Esophagus (tissue), 2 donors: ENCODE measurements around the gene ZDHHC14. TPM values are rescaled to one million over a fixed set of nuclear protein-coding genes. Genes with fewer than 3 reads are reported as not detected.

Source experiments
- H3K27ac ChIP-seq, 2 donors: one replicate each; pipeline ENCODE4 v1.5.1; 2013; ENCODE audit warnings: low read depth in 2 of 2, mild to moderate bottlenecking in 2 of 2, inconsistent platforms in 1 of 2, low read length in 1 of 2, moderate library complexity in 1 of 2
- H3K27me3 ChIP-seq, 2 donors: one replicate each; pipeline ENCODE4 v1.6.1; 2013; ENCODE audit warnings: low read length in 2 of 2, control low read depth in 1 of 2, mild to moderate bottlenecking in 1 of 2; ENCODE audit not compliant: insufficient read depth in 2 of 2, control insufficient read depth in 1 of 2
- H3K36me3 ChIP-seq, 2 donors: one replicate each; pipeline ENCODE4 v1.6.1; 2013; ENCODE audit warnings: low read length in 1 of 2; ENCODE audit not compliant: control insufficient read depth in 2 of 2, insufficient read depth in 2 of 2
- H3K4me1 ChIP-seq, 2 donors: one replicate each; pipeline ENCODE4 v1.6.1; 2013; ENCODE audit warnings: low read length in 1 of 2; ENCODE audit not compliant: control insufficient read depth in 2 of 2, insufficient read depth in 2 of 2
- H3K4me3 ChIP-seq, 2 donors: one replicate each; pipeline ENCODE4 v1.5.1; 2013; ENCODE audit warnings: low read length in 2 of 2, mild to moderate bottlenecking in 2 of 2, low read depth in 1 of 2, moderate library complexity in 1 of 2
- H3K9me3 ChIP-seq, 2 donors: one replicate each; pipeline ENCODE4 v1.6.1; 2013; ENCODE audit warnings: mild to moderate bottlenecking in 2 of 2, low read depth in 1 of 2, low read length in 1 of 2, moderate library complexity in 1 of 2; ENCODE audit not compliant: control insufficient read depth in 2 of 2, insufficient read depth in 1 of 2
- WGBS, 2 donors: extraction: QIAGEN DNeasy Blood & Tissue Kit; methylation state at CpG; one replicate each; pipeline ENCODE4 v1.1.7; 2013; 5-methylcytosine and 5-hydroxymethylcytosine counted together
- polyA plus RNA-seq, 2 donors: library from polyadenylated mRNA; stranded (reverse); fragments of 200-250 nt; gene quantifications; one replicate each; pipeline ENCODE4 v1.2.3, GENCODE V29; 2013
- donor health status: healthy with polysubstance abuse.
- donor health status: Bipolar disorder and iron deficiency.

The ZDHHC14 gene
- polyA plus RNA-seq, 2 donors = 2.9 to 3.7 TPM

- no peaks in the 10 kb centered on the region for H3K27me3 ChIP-seq
- H3K27ac ChIP-seq = no peak overlapping the region
- no peaks in the 10 kb centered on the region for H3K9me3 ChIP-seq
- 89 to 97% methylated on average over 8 of the region's 8 CpGs for WGBS, 2 donors
- H3K4me1 ChIP-seq = no peaks in the 10 kb centered on the region
- no peak overlapping the region for H3K4me3 ChIP-seq
- H3K36me3 ChIP-seq = peaks cover 0 to 8% of the 10 kb centered on the region in 2 donors
These were observed 274.1 kb downstream of the ZDHHC14 start for GRCh38 chr6:157655139-157655538.

DNA sequence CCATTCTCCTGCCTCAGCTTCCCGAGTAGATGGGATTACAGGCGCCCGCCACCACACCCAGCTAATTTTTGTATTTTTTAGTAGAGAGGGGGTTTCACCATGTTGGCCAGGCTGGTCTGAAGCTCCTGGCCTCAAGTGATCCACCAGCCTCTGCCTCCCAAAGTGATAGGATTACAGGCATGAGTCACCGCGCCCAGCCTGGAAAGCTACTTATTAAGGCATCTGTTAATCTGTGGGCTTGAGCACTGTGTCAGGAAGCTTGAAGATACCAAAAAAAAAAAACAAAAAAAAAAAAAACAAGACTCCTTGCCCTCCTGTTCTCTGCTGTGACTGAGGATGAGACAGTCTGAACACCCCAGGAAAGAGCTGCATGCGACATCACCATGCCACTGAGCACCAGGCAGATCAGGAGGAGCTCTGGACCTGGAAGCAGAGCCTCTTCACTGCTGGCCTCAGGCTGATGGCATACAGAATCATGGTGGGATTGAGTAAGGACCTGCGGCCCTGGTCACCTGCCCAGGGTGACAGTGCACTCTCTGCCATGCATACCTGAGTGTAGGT lies 275.5 kb downstream of the ZDHHC14 start:
- H3K9me3 ChIP-seq = no peaks in the 10 kb centered on the region
- H3K27me3 ChIP-seq = no peaks in the 10 kb centered on the region
- H3K4me3 ChIP-seq = no peak overlapping the region
- 89 to 94% methylated on average over 7 of the region's 7 CpGs for WGBS, 2 donors
- H3K4me1 ChIP-seq = no peaks in the 10 kb centered on the region
- no peak overlapping the region for H3K27ac ChIP-seq
- H3K36me3 ChIP-seq = peaks cover 0 to 8% of the 10 kb centered on the region in 2 donors

DNA sequence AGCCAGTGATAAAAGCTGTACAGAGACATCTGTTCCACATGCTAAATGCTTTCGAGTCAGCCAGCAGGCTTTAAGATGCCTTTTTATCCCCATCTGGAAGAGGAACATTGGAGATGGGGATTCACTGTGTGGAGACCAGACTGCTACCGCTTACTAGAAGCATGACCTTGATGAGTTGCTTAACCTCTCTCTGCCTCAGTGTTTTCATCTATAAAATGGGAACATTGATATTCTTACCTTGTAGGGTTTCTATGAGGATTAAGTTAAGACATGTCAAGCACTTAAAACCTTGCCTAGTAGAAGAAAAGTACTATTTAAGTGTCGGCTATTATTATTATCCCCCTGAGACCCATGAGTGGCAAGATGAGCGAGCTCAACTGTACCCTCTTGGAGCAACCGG lies 276.8 kb downstream of the ZDHHC14 start:
- Histone ChIP-seq H3K9me3 (no peaks in the 10 kb centered on the region), H3K4me1 (no peaks in the 10 kb centered on the region), H3K4me3 (no peak overlapping the region), H3K27me3 (no peaks in the 10 kb centered on the region), H3K36me3 (peaks cover 0 to 8% of the 10 kb centered on the region in 2 donors), H3K27ac (no peak overlapping the region)
- WGBS, 2 donors = 97 to 98% methylated on average over 5 of the region's 5 CpGs

GRCh38 chr6:157658301-157658700 lies 277.3 kb downstream of the ZDHHC14 start:
- WGBS, 2 donors = 82 to 94% methylated on average over 4 of the region's 4 CpGs
- peaks cover 0 to 8% of the 10 kb centered on the region in 2 donors for H3K36me3 ChIP-seq
- no peak overlapping the region for H3K27ac ChIP-seq

GRCh38 chr6:157659536-157660271 lies 278.7 kb downstream of the ZDHHC14 start:
- H3K27me3 ChIP-seq = no peaks in the 10 kb centered on the region
- H3K4me3 ChIP-seq = no peak overlapping the region
- H3K9me3 ChIP-seq = no peaks in the 10 kb centered on the region
- no peak overlapping the region for H3K27ac ChIP-seq
- no peaks in the 10 kb centered on the region for H3K4me1 ChIP-seq
- 68 to 73% methylated on average over 19 of the region's 19 CpGs for WGBS, 2 donors
- H3K36me3 ChIP-seq = peaks cover 0 to 2% of the 10 kb centered on the region in 2 donors

More at GRCh38 chr6:157658301-157658700, 277.3 kb downstream of the ZDHHC14 start:
- H3K9me3 ChIP-seq = no peaks in the 10 kb centered on the region
- no peaks in the 10 kb centered on the region for H3K4me1 ChIP-seq
- no peak overlapping the region for H3K4me3 ChIP-seq
- H3K27me3 ChIP-seq = no peaks in the 10 kb centered on the region

DNA sequence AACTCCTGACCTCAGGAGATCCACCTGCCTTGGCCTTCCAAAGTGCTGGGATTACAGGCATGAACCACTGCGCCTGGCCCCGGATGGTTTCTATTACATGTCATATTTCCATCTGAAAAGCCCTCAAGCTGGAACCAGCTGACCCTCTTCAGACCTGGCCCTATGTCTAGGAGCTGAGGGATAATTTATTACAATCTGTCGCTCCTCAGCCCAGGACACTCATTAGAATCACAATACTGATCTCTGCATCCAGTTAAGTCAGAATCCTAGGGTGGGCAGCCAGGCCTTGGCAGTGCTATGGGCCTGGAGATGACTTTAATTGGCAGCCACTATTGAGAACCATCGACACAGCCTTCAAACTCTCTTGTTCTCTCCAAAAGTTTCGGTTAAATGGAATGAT lies 279.4 kb downstream of the ZDHHC14 start:
- peaks cover 0 to 3% of the 10 kb centered on the region in 2 donors for H3K36me3 ChIP-seq
- H3K4me1 ChIP-seq = no peaks in the 10 kb centered on the region
- 83 to 87% methylated on average over 5 of the region's 5 CpGs for WGBS, 2 donors
- H3K27ac ChIP-seq = no peak overlapping the region
- no peaks in the 10 kb centered on the region for H3K9me3 ChIP-seq
- H3K27me3 ChIP-seq = no peaks in the 10 kb centered on the region
- no peak overlapping the region for H3K4me3 ChIP-seq

DNA sequence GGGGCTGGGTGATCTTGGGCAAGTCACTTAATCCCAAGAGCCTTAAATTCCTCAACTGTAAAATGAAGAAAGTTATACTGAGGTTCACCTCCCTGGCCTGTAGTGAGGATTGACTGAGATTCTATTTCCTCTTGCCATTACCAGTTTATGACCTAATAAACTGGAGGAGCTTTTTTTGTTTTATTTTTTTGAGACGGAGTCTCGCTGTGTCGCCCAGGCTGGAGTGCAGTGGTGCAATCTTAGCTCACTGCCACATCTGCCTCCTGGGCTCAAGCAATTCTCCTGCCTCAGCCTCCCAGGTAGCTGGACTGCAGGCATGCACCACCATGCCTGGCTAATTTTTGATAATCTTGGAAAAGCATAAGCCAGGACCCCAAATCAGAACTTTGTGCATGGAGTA lies 280.7 kb downstream of the ZDHHC14 start:
- no peak overlapping the region for H3K27ac ChIP-seq
- H3K9me3 ChIP-seq = no peaks in the 10 kb centered on the region
- WGBS, 2 donors = 83 to 96% methylated on average over 3 of the region's 3 CpGs
- no peaks in the 10 kb centered on the region for H3K4me1 ChIP-seq
- H3K36me3 ChIP-seq = peaks cover 0 to 3% of the 10 kb centered on the region in 2 donors
- H3K27me3 ChIP-seq = no peaks in the 10 kb centered on the region
- no peak overlapping the region for H3K4me3 ChIP-seq

DNA sequence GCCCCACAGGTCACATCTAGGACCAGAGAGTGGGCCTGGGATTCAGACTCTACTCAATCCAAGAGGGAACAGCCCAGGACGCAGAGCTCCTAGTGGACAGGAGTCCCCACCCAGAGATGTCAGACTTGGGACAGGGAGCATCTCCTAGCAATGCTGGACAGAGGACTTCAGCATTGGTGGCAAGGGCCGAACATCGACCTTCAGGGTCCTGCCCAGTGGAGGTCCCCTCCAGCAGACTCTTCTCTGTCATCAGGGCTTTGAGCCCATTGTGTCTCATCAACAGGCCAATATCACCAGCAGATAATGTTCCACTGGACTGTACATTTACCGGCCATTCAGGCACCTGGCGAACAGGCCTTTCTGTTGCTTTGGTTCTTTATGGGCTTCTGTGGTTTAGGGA lies 282.3 kb downstream of the ZDHHC14 start:
- H3K4me1 ChIP-seq = no peaks in the 10 kb centered on the region
- WGBS, 2 donors = 89 to 96% methylated on average over 5 of the region's 5 CpGs
- no peaks in the 10 kb centered on the region for H3K9me3 ChIP-seq
- no peak overlapping the region for H3K27ac ChIP-seq
- peaks cover 0 to 3% of the 10 kb centered on the region in 2 donors for H3K36me3 ChIP-seq
- H3K27me3 ChIP-seq = no peaks in the 10 kb centered on the region
- no peak overlapping the region for H3K4me3 ChIP-seq

- H3K4me3 ChIP-seq = no peak overlapping the region
- no peak overlapping the region for H3K27ac ChIP-seq
- peaks cover 0 to 3% of the 10 kb centered on the region in 2 donors for H3K36me3 ChIP-seq
- no peaks in the 10 kb centered on the region for H3K9me3 ChIP-seq
- WGBS, 2 donors = 72 to 73% methylated on average over 3 of the region's 3 CpGs
- H3K4me1 ChIP-seq = peaks cover 3 to 5% of the 10 kb centered on the region in 2 donors
- no peaks in the 10 kb centered on the region for H3K27me3 ChIP-seq
These were observed 284.2 kb downstream of the ZDHHC14 start for GRCh38 chr6:157665180-157665579.

DNA sequence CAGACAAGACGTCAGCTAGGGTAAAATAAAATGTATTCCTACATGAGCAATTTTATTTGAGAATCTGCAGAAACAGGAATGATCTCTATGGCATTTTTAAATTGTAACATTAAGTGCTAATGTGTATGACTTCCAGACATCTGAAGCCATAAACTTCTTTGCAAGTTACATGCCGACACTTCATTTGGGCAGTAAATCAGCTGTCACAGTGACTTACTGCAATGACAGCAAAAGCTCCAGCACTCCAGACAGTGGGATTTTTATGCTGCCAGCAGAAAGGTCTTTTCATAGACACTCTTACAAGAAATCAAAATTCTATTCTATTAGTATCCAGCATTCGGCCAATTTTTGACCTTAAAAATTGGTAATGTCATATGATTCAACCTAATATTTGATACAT lies 285.7 kb downstream of the ZDHHC14 start:
- Histone ChIP-seq H3K27ac (no peak overlapping the region), H3K4me1 (peaks cover 3 to 5% of the 10 kb centered on the region in 2 donors), H3K36me3 (peaks cover 0 to 3% of the 10 kb centered on the region in 2 donors), H3K27me3 (no peaks in the 10 kb centered on the region), H3K4me3 (no peak overlapping the region), H3K9me3 (no peaks in the 10 kb centered on the region)
- 84 to 87% methylated on average over 3 of the region's 3 CpGs for WGBS, 2 donors
